Epidermal melanocyte (primary cell): Measurements from ENCODE around the gene ID2.

Experiments
- DNase-seq: peaks from one replicate; pipeline ENCODE4 v3.0.0; 2011; ENCODE audit warnings: low spot score; ENCODE audit not compliant: insufficient read length

The ID2 gene

GRCh38 chr2:8681786-8682692 lies at the start of gene ID2:
TSS of gene ID2 (plus strand) at chr2:8682056. CDS start at chr2:8682166, 110 bp downstream.
- peak; percentile 99 for DNase-seq

DNA sequence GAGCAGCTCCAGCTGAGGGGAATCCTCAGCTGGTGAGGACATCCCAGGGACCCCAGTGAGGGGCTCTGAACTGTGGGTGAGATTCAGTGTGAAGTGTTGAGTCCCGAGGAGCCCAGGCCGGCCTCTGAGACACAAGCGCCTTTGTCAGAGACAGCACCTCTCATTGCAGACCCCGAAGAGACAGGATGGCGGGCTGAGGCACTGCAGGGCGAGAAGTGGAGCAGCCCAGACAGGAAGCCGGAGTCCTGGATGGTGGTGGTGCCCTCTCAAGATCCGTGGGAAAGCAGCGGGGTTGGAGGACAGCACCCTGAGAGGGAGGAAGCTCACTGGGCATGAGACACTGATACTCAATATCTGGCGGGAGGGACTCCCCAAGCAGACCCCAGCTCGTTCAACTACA lies 49.1 kb upstream of the ID2 start:
- no peak for DNase-seq

DNA sequence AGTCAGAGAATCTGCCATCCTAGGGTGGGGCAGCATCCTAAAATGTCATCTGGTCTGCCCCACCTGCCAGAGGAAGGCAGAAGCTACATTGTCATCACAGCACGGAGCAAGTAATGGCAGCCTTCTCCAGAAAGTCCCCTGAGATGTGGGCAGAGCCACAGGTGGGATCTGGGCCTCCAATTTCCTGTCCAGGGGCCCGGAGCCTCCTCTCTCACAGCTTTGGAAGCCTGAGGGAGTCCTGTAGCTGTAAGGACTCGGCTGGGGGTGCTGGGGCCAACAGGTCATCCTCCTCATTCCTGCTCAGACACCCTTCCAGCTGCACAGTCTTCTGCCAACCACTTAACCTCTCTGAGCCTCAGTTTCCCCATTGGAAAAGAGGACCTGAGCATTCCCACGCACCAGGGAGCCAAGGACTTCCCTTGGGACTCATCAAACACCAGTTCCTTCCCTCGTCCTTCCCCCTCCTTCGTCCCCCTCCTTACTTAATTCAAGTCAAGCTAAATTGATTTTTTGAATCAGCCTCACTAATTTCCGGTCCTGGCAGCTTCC lies 48.6 kb upstream of the ID2 start:
- no peak for DNase-seq

DNA sequence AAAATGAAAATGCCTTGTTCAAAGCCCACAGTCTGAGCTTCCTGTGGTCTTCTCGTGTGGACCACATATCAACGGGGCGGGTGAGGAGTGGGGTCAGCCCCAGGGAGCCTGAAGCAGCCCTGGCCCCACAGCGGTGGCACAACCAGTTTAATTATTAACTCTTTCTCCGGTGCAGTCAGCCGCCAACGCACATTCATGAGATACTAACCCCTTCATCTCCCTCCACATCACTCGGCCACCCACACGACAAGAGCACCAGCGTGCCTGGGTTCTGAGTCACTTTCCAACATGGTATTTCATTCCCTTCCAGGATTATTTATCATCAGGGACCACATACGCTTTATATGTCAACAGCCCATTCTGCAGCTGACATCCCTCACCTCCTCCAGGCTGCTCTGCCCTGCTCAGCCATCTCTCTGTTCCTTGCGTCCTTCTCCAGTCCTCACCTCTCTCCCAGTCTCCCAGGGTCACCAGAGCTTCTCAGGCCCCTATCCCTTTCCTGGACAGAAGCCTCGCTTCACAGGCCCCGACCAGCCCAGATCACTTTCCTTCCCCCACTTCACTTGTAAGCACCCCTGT lies 48.0 kb upstream of the ID2 start:
- DNase-seq = no peak

- DNase-seq = no peak
Observed at GRCh38 chr2:8634466-8635172, 47.2 kb upstream of the ID2 start.

DNA sequence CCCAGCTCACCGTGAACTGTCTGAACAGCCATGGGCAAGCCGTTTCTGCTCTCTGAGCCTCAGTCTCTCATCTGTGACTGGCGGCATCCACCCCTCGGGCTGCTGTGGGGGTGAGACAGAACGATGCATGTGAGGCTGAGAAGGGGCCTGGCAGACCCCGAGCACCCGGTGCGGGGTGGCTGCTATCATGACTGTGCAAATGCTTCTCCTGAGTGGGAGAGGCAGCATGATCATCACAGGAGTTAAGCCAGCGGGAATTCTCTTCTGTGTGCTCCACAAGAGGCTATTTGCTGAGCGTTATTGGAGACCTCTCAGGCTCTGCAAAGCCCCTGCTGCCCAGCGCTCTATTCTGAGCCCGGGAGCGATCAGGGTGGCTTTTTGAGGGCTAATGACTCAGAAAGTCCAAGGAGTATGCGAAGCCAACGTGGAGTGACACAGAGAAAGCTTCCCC lies 45.8 kb upstream of the ID2 start:
- DNase-seq = no peak

- no peak for DNase-seq
Observed at GRCh38 chr2:8636721-8637636, 44.9 kb upstream of the ID2 start.

GRCh38 chr2:8638327-8638726 lies 43.5 kb upstream of the ID2 start:
- no peak for DNase-seq

GRCh38 chr2:8639122-8639635 lies 42.7 kb upstream of the ID2 start:
- no peak for DNase-seq

GRCh38 chr2:8640498-8640897 lies 41.4 kb upstream of the ID2 start:
- DNase-seq = no peak

GRCh38 chr2:8641301-8641965 lies 40.4 kb upstream of the ID2 start:
- no peak for DNase-seq

- DNase-seq = no peak
Observed at GRCh38 chr2:8642366-8643068, 39.3 kb upstream of the ID2 start.

GRCh38 chr2:8643250-8643995 lies 38.4 kb upstream of the ID2 start:
- DNase-seq = no peak

- no peak for DNase-seq
Observed at GRCh38 chr2:8643996-8644356, 37.9 kb upstream of the ID2 start.

DNA sequence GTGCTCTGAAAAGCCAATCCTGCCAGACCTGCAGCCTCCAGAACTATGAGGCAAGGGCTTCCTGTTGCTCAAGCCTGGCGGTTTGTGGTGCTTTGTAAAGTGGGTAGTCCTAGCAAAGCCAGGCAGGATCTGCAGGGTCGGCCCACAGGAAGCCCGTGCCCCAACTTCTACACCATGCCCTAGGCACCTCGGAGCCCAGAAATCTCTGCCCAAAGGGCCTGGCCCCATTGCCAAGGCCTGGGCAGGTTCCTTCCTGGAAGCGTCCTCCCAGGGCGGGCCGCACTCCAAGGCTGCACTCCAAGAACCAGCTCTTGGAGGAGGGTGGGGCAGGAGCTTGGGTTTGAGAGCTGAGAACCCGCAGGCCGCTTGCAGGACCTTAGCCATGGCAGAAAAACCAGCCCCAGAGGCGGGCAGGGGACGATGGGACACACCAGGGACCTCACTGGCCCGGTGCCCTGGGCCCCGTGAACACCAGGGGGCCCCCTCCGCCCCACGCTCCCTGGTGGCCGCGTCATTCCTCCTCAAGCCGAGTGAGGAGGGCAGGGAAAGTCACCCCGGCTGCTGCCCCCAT lies 37.2 kb upstream of the ID2 start:
- DNase-seq = no peak

DNA sequence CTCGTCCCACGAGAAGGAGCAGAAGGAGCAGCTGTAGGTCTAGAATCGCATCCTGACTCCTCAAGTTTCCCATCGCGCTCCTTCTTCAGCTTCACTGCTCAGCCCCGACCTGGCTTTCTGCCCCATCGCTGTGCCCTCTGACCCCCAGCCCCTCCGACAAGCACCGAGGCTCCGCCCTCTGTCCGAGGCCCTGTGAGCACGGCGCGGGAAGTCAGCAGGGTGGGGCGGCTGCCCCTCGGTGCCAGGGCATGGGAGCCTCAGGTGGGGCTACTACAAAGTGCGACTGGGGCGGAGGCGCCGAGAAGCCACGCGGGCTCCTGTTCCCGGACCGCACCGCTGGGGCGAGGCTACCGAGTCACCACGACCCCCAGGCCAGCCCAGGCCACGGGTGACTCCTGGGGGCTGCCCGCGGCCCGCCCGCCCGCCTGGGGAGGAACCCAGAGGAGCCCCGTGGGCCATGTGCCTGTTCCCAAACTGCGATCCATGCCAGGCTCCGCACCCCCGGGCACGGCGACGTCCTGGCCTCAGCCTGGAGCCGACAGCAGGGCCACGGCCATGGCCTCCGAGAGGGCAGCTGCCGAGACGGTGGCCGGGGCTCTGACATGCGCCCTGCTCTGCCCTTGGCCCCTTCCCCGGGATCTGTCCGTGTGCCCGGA lies 36.6 kb upstream of the ID2 start:
- no peak for DNase-seq

GRCh38 chr2:8646731-8647461 lies 35.0 kb upstream of the ID2 start:
- no peak for DNase-seq
